ENCODE data around the gene PCDHA1. TPM values are rescaled to one million over a fixed set of nuclear protein-coding genes. Genes with fewer than 3 reads are reported as not detected.

PCDHA1 gene
- total RNA-seq, 2 donors from 2014 or later, result not detected

DNA sequence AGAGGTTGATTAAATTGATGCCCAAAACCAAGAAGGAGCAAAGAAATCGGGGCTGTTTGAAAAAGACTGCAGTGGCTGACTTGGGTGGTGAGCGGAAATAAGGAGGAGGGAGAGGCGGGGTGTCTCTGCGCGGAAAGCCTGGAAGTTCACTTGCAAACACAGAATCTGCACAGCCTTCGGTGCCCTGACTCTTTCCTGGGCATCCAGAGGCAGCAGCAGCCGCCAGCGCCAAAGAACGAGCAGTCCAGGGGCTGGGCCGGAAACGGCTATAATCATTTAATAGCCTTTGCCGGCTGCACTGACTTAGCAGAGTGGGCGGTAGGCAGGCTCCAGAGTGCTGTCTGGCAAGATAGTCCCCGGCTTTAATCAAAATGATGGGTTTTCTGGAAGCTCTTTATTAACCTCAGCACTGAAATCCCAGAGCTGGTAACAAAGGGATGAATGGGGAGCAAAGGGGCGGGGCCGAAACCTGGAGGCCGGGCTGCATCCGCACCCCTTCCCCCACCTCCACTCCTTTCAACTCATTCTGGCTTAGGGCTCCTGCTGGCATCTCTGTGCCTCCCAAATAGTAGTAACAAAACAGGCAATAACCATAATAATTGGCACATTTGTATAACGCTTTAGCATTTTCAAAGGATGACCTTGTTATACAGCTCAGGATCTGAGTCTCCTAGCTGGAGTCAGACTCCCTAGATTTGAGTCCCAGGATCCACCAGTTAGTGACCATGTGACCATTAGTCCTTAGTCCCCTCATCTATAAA is 216.1 kb downstream of the PCDHA1 start:
- TF ChIP-seq, protein P1, sequence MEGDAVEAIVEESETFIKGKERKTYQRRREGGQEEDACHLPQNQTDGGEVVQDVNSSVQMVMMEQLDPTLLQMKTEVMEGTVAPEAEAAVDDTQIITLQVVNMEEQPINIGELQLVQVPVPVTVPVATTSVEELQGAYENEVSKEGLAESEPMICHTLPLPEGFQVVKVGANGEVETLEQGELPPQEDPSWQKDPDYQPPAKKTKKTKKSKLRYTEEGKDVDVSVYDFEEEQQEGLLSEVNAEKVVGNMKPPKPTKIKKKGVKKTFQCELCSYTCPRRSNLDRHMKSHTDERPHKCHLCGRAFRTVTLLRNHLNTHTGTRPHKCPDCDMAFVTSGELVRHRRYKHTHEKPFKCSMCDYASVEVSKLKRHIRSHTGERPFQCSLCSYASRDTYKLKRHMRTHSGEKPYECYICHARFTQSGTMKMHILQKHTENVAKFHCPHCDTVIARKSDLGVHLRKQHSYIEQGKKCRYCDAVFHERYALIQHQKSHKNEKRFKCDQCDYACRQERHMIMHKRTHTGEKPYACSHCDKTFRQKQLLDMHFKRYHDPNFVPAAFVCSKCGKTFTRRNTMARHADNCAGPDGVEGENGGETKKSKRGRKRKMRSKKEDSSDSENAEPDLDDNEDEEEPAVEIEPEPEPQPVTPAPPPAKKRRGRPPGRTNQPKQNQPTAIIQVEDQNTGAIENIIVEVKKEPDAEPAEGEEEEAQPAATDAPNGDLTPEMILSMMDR (IDR thresholded peaks at IDR 0.05), result no peak
- Histone ChIP-seq H3K27me3 (peaks cover 0 to 3% of the 10 kb centered on the region in 2 donors), H3K4me3 (peak overlapping the region in 1 of 2 donors; percentile 32), H3K9me3 (no peaks in the 10 kb centered on the region), H3K27ac (no peak overlapping the region), H3K4me1 (peaks cover 0 to 7% of the 10 kb centered on the region in 2 donors), H3K36me3 (no peaks in the 10 kb centered on the region)
- no peak for DNase-seq (ENCODE audit: low spot score)

DNA sequence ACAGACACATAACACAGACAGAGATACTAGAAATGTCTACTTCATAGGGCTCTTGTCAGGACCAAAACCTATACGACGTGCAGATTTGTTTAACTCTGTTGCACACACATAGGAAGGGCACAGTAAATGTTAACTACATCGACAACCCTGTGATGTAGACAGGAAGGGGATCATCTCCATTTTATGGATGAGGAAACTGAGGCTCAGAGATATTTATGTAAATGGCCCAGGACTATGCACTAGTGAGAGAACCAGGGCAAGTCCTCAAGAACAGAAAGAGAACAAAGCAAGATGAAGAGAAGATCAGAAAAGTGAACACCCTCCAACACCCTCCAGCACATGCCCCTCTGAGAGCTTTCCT is 216.6 kb downstream of the PCDHA1 start:
- no peak overlapping the region for H3K27ac ChIP-seq
- no peak overlapping the region for H3K4me3 ChIP-seq
- DNase-seq (ENCODE audit: low spot score), result no peak
- TF ChIP-seq, protein P1 (IDR thresholded peaks at IDR 0.05), result no peak
- no peaks in the 10 kb centered on the region for H3K36me3 ChIP-seq
- H3K4me1 ChIP-seq, result peaks cover 0 to 7% of the 10 kb centered on the region in 2 donors
- peaks cover 0 to 3% of the 10 kb centered on the region in 2 donors for H3K27me3 ChIP-seq
- no peaks in the 10 kb centered on the region for H3K9me3 ChIP-seq

DNA sequence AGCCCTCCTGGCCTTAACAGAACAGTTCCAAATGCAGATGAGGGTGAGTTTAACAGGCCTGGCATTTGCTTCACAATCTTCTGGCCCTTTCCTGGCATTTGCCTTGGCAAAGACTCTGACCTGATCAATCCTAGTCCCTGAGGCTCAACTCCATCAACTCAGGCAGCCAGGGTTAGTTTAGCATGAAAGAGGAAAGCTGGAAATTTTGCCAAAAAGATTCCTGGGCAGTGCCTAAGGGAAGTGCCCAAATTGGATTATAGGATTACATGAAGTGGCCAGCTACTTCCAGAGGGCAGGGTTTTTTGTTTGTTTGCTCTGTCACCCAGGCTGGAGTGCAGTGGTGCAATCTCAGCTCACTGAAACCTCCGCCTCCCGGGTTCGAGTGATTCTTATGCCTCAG is 217.1 kb downstream of the PCDHA1 start:
- Histone ChIP-seq H3K4me3 (no peak overlapping the region), H3K4me1 (peaks cover 0 to 7% of the 10 kb centered on the region in 2 donors), H3K27me3 (peaks cover 0 to 3% of the 10 kb centered on the region in 2 donors), H3K9me3 (no peaks in the 10 kb centered on the region), H3K36me3 (no peaks in the 10 kb centered on the region), H3K27ac (no peak overlapping the region)
- no peak for DNase-seq (ENCODE audit: low spot score)
- TF ChIP-seq, protein P1 (IDR thresholded peaks at IDR 0.05), result no peak

DNA sequence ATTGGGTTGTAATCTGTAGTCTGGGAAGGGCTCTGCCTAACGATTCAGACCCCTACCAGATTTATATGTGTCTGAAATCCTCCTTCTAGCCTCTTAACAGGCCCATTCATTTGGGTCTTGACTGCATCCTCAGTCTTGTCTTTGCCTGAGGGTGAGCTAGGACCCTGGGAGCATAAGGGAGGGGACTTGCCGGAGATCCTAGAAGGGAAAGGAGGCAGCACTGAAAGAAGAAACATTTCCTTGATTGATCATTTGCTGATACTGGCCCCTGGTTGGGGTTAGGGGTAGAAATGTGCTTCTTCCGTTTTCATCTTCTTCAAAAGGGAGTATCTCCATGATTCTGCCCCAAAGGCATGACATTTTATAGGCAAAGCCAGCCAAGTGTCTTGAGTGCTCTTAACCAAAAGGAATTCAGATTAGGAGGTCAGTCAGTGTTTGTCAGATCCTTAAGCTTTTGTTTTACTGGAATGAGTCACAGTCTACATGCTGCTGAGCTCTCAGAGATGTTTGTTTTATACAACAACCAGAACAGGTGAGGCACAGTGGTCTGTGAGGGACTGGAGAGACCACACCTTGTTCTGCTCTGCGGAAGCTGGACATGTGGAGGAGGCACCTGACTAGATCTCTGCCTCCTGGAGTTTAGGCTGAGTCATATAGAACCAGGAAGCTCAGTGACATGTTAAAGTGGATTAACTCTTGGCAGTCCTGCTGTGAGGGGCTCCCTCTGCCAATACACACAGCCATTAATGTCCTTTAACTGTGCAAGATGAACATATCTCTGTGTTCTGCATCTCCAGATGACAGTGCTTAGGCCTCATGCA is 218.1 kb downstream of the PCDHA1 start:
- Histone ChIP-seq H3K27me3 (no peaks in the 10 kb centered on the region), H3K9me3 (no peaks in the 10 kb centered on the region), H3K27ac (no peak overlapping the region), H3K4me3 (no peak overlapping the region), H3K36me3 (no peaks in the 10 kb centered on the region), H3K4me1 (peaks cover 0 to 7% of the 10 kb centered on the region in 2 donors)
- TF ChIP-seq, protein P1 (IDR thresholded peaks at IDR 0.05), result no peak
- DNase-seq (ENCODE audit: low spot score), result no peak

DNA sequence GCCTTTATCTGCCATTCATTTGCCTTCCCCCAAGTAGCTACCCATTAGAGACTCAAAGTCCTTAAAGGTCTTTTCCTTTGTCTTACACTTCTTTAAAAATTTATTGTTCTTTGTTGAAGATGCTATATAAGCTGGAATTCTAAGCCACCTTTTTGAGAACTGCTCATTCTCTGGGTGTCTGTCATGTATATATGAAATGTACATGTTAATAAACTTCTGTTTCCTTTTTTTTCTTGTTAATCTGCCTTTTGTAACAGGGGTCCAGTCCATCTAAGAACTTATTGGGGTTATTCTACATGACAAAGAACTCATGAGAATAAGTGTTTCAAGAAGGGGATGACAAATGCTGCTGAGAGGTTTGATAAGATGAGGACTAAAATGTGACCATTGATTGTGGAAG is 221.9 kb downstream of the PCDHA1 start:
- TF ChIP-seq, protein P1 (IDR thresholded peaks at IDR 0.05), result no peak
- no peak overlapping the region for H3K4me3 ChIP-seq

More for the DNA sequence above, 221.9 kb downstream of the PCDHA1 start:
- Histone ChIP-seq H3K27ac (no peak overlapping the region), H3K36me3 (no peaks in the 10 kb centered on the region), H3K9me3 (no peaks in the 10 kb centered on the region), H3K27me3 (no peaks in the 10 kb centered on the region), H3K4me1 (no peaks in the 10 kb centered on the region)
- DNase-seq (ENCODE audit: low spot score), result no peak
